Measurements from ENCODE around the gene PCP2. TPM values are rescaled to one million over a fixed set of nuclear protein-coding genes. Genes with fewer than 3 reads are reported as not detected.

The PCP2 gene
- total and polyA plus RNA-seq, 2 of the 8 experiments (the other 6 are each of a cell fraction or from before 2014, with no cell fraction given) = not detected

DNA sequence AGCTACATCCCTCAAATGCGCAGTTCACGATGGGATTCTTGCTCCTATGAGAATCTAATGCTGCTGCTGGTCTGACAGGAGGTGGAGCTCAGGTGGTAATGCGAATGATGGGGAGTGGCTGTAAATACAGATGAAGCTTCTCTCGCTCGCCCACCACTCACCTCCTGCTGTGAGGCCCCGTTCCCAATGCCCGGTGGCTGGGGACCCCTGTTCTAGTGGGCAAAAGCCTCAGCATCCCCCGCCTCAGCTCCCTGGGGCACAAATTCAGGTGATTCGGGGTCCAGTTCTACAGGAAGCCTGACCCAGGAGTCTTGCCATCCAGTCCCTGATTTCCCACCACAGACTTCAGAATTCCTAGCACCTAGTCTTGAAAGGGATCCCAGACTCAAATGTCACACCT lies 39.0 kb upstream of the PCP2 start:
- H3K14ac ChIP-seq (ENCODE audit: insufficient read length) = no peak overlapping the region
- no peak overlapping the region for H2BK20ac ChIP-seq (ENCODE audit: low read length)
- H3K23me2 ChIP-seq (ENCODE audit: low read depth, low read length) = peaks cover 2% of the 10 kb centered on the region; the same call in 1 of the 2 replicates
- H3K79me1 ChIP-seq (ENCODE audit: low read depth, low read length) = no peaks in the 10 kb centered on the region
- POLR2A ChIA-PET (ENCODE audit: partially characterized antibody) = no interaction called here
- CTCF ChIA-PET (ENCODE audit: partially characterized antibody) = interaction anchor here (0.8 to 4.7 kb wide), 3 partner anchors 8 to 103 kb away, joined by 3 to 32 read pairs (median 3); partner anchors contain the start of gene TRAPPC5
- no peaks in the 10 kb centered on the region for H3K79me2 ChIP-seq (ENCODE audit: control insufficient read depth in 1 of 2, insufficient read depth in 2 of 2, low read length in 2 of 2)
- H3K4me2 ChIP-seq (ENCODE audit: insufficient read depth in 1 of 2, low read depth in 2 of 2, low read length in 2 of 2) = no peak overlapping the region
- no peak overlapping the region for H2BK12ac ChIP-seq (ENCODE audit: low read depth, low read length)
- no peak overlapping the region for H2BK5ac ChIP-seq (ENCODE audit: low read depth, low read length)
- DNase-seq (ENCODE audit: low read depth in 1 of 2, low spot score in 2 of 2) = no peak
- no peak overlapping the region for H3K56ac ChIP-seq (replicated peaks; ENCODE audit: insufficient read length, low read depth, low read length)
- no peak overlapping the region for H2AFZ ChIP-seq (ENCODE audit: low read length)
- H4K8ac ChIP-seq (ENCODE audit: extremely low read depth, insufficient read depth, low read length) = no peak overlapping the region
- no peak overlapping the region for H3K27ac ChIP-seq (ENCODE audit: low read depth, low read length)
- H3K4ac ChIP-seq (replicated peaks; ENCODE audit: insufficient read length, low read depth, low read length) = no peak overlapping the region
- H3K9me3 ChIP-seq (ENCODE audit: insufficient read depth in 2 of 2, low read depth in 1 of 2, low read length in 1 of 2) = no peaks in the 10 kb centered on the region
- no peak overlapping the region for H3K23ac ChIP-seq (ENCODE audit: insufficient read length)
- H2BK15ac ChIP-seq (ENCODE audit: low read length) = no peak overlapping the region
- H2BK120ac ChIP-seq (replicated peaks; ENCODE audit: low read depth, low read length) = no peak overlapping the region
- no peaks in the 10 kb centered on the region for H3K36me3 ChIP-seq (ENCODE audit: control insufficient read depth in 2 of 4, insufficient read depth in 4 of 4, low read length in 3 of 4)
- no peak overlapping the region for H4K91ac ChIP-seq (replicated peaks; ENCODE audit: insufficient read length, low read length)
- H2AK5ac ChIP-seq (ENCODE audit: low read depth, low read length) = no peak overlapping the region
- no peaks in the 10 kb centered on the region for H4K20me1 ChIP-seq (replicated peaks in 1 of 2; ENCODE audit: control insufficient read depth in 1 of 2, insufficient read depth in 2 of 2, low read length in 2 of 2)
- FAIRE-seq = no peak
- no peak overlapping the region for H4K5ac ChIP-seq (ENCODE audit: insufficient read length, low read depth, low read length)
- no peak overlapping the region for H3K4me3 ChIP-seq (ENCODE audit: extremely low read depth in 1 of 4, insufficient read depth in 2 of 4, low read depth in 3 of 4, low read length in 4 of 4)
- peaks cover 0 to 23% (median 15%) of the 10 kb centered on the region in 4 experiments; a peak in 4 of 7 replicates for H3K27me3 ChIP-seq (replicated peaks in 1 of 4; ENCODE audit: control insufficient read depth in 3 of 4, extremely low read depth in 1 of 4, insufficient read depth in 3 of 4, low read length in 3 of 4)
- no peak overlapping the region for H3K9ac ChIP-seq (replicated peaks in 1 of 4; ENCODE audit: extremely low read depth in 1 of 4, low read depth in 3 of 4, low read length in 3 of 4)
- no peak overlapping the region for H3K18ac ChIP-seq (ENCODE audit: extremely low read depth, low read length)
- 79% methylated on average over 9 of the region's 9 CpGs; no CpG with 5 or more reads in 1 of the 2 experiments for WGBS, 2 experiments (ENCODE audit: extremely low coverage in 1 of 2, insufficient coverage in 1 of 2, insufficient read length in 1 of 2, insufficient replicate concordance in 2 of 2, low coverage in 1 of 2, low lambda C conversion rate in 2 of 2, missing lambda C conversion rate in 1 of 2)
- H3K4me1 ChIP-seq (replicated peaks in 1 of 4; ENCODE audit: control insufficient read depth in 3 of 4, insufficient read depth in 4 of 4, low read length in 3 of 4) = peaks cover 0 to 3% (median 1%) of the 10 kb centered on the region in 4 experiments; a peak in 1 of 7 replicates
- TF ChIP-seq KDM4A (IDR thresholded peaks at IDR 0.05; ENCODE audit: low read depth, low read length, severe bottlenecking) = no peak
- TF ChIP-seq CBX5 (IDR thresholded peaks at IDR 0.05; ENCODE audit: low read depth, low read length) = no peak
- no peak for TF ChIP-seq EP300 (IDR thresholded peaks at IDR 0.05; ENCODE audit: borderline replicate concordance in 1 of 2, low read depth in 2 of 2, low read length in 2 of 2)
- TF ChIP-seq SRF (IDR thresholded peaks at IDR 0.05; ENCODE audit: low read depth, low read length) = no peak
- no peak for TF ChIP-seq RBBP5 (IDR thresholded peaks at IDR 0.05; ENCODE audit: borderline replicate concordance, low read depth, low read length)
- TF ChIP-seq SIN3A (conservative IDR thresholded peaks at IDR 0.05 in 1 of 2, IDR thresholded peaks at IDR 0.05 in 1 of 2; ENCODE audit: low read depth in 1 of 2, low read length in 2 of 2) = no peak
- TF ChIP-seq RNF2 (IDR thresholded peaks at IDR 0.05; ENCODE audit: borderline replicate concordance, low read depth, low read length, missing control alignments, poor library complexity, severe bottlenecking) = no peak
- no peak for TF ChIP-seq SP4 (IDR thresholded peaks at IDR 0.05; ENCODE audit: low read length)
- no peak for TF ChIP-seq CTBP2 (IDR thresholded peaks at IDR 0.05; ENCODE audit: borderline replicate concordance, insufficient read depth, insufficient read length, low read length)
- TF ChIP-seq TAF7 (optimal IDR thresholded peaks at IDR 0.05; ENCODE audit: borderline replicate concordance, low read depth, low read length) = no peak
- no peak for TF ChIP-seq RAD21 (IDR thresholded peaks at IDR 0.05 in 1 of 2, conservative IDR thresholded peaks at IDR 0.05 in 1 of 2; ENCODE audit: low read depth in 2 of 2, low read length in 2 of 2)
- TF ChIP-seq MAX (IDR thresholded peaks at IDR 0.05) = no peak
